CD1c-positive myeloid dendritic cell (primary cell): ENCODE results near the gene MTA2.
A peak's percentile ranks its signal among the peaks of the same experiment; 100 is the strongest.
"Not testable (repeated sequence)": the region's sequence is repeated elsewhere in the genome, so short reads cannot be mapped to it uniquely, and the experiment has no call there.

ENCODE experiments used
- DNase-seq: peaks from one replicate; pipeline ENCODE4 v3.0.0-alpha.2; 2016; ENCODE audit errors: extremely low spot score

MTA2 gene

DNA sequence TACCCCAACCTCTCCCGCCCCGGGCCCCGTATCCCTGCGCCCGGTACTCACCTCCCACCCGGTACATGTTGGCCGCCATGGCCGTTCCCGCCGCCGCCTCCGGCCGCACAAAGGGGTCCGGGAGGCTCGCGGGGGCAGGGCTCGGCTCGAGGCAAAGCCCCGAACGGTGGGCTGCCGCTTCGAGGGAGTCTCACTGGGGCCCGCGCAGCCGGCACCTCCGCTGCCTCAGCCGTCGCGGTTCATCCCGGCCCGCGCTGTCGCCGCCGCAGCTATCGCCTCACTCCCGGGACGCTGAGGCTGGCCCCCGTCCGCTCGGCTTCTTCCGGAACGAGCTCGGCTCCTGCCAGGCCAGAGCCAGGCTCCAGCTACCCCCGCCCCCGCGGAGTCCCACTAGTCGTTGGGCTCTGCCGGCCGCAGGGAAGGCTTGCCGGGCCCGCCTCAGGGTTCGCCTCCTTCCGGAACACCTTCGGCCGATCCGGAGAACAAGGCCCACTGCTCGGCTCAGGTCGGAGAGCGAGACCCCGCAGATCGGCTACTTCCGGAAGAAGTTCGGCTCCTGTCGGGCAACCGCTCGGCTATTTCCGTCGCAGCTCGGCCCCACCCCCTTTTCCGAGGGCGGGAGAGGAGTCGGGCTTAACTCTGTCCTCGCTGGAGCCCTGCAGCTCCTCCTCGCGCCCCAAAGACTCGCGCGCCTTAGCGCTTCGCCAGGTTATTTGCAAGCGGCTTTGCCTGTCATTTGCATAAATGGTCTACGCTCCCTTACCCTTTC lies at the start of gene MTA2:
TSS of gene MTA2 (minus strand) at position 494 of the 769 bp plus-strand sequence. CDS start at position 79, 415 bp downstream.
- peak; percentile 99 for DNase-seq

DNA sequence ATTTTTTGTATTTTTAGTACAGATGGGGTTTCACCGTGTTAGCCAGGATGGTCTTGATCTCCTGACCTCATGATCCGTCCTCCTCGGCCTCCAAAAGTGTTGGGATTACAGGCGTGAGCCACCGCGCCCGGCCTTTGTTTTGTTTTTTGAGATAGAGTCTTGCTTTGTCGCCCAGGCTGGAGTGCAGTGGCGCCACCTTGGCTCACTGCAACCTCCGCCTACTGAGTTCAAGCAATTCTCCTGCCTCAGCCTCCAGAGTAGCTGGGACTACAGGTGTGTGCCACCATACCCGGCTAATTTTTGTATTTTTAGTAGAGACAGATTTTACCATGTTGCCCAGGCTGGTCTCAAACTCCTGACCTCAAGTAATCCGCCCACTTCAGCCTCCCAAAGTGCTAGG lies 48.6 kb upstream of the MTA2 start:
- DNase-seq: not testable (repeated sequence)

DNA sequence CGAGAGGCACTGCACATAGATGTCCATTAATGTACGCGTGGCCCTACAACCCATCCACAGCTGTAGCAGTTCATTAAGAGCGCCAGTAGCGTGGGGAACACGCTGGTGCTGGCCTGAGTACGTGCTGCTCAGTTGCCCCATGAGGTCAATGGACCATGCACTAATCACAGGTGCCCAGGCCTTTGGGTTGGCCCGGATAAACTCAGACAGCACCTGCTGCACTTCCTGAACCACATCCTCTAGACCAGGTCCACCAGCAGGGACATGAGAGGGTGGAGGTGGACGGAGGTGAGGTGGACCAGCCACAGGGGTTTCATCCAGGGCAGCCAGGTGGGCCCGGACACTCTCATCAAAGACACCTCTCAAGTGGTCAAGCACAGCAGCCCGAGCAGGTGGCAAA lies 47.8 kb upstream of the MTA2 start:
- no peak for DNase-seq

DNA sequence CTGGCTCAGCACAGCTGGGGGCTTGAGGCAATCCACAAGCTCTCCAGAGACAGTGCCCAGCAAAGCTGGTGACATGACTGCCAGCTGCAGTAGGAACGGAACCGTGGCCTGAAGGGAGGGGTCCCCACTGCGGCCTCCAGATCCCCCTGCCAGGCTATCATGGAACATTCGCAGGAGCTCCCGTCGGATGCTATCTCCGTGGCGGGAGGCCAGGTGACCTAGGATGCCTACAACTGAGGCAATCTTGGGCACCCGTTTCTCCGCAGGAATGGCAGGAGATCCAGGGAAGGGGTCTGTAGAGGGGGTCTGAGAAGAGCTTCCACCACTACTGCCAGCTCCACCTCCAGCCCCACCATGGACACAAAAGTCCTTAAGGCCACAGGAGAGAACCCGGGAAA lies 47.3 kb upstream of the MTA2 start:
- no peak for DNase-seq

DNA sequence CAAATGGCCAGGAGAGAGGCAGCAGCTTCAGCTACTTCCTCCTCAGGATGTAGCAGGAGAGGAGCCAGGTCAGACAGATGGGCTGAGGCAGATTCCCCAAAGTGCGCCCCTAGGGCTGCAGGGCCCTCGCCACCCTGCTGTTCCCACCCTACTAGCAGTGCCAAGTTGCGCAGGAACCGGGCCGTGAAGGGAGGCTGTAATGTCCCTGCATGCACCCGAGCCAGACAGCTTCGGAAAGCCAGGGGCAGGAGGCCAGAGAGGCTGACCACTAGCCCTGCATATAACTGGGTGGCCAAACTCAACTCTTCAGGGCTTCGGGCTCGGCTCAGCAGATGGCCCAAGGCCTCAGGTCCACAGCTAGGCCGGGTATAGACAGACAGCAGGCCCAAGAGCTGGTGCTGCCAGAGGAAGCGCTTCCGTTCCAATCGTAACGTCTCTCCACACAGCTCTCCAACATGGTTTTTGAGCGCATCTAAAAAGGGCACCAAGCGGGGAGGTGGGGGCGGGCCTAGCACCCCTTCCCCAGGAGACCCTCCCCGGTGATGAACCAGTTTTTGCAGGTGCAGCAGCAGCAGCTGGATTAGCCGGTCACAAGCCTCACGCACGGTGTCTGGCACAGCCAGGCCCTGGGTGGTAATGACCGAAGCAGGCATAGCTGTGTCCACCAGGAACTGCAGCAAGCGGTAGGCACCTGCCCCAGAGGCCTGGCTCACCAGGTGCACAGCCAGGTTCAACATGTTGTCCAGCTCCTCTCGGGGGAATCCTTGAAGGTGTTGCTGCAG lies 46.7 kb upstream of the MTA2 start:
- no peak for DNase-seq

DNA sequence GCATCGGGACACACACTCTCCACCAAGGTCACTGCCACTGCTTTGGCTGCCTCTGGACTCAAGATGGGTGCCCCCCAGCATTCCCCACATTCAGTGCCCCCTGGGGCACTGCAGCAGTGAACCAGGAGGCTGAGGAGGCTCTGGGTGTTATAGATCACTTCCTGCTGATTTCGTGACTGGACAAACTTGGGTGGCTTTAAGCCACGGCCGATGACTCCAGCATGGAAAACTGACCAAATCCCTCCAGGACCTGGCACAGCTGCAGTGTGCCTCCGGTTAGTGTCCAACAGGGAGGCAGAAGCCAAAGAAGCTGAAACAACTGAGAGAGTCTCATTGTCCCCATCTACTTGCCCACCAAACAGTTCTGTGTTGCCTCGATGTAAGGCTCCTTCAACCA lies 45.9 kb upstream of the MTA2 start:
- DNase-seq: no peak

DNA sequence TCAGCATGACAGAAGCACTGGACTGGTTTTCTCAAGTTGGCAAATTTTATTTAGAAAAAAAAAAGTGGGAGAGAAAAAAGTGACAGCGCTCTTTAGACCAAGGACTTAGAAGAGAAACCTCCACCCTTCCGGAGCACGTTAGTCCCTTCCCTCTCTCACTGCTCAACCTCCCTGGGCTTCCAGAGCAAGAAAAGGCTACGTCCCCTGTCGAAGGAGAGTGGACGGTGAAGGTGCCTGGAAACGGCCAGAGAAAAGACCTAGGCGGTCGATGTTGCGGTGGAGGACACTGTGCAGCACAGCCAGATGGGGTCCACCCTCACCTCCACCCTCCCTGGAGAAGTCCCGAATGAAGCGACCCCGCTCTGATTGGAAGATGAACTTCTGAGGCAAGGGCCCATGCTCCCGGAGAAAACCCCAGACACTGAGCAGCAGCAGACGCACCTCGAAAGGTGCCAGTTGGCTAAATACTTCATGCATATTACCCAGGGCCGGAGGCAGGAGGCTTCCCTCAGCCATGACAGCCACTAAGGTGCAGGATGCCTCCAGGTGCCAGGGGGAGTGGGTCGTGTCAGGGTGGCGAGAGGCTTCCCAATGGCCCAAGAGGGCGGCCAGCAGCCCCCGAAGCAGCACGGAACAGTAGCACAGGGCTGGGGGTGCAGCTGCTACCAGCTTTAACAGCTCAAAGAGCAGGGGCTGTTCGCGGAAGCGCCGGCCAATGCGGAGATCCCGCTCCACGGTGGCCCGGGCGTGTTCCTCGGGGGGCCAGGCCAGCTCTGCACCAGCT lies 45.4 kb upstream of the MTA2 start:
- DNase-seq: no peak

DNA sequence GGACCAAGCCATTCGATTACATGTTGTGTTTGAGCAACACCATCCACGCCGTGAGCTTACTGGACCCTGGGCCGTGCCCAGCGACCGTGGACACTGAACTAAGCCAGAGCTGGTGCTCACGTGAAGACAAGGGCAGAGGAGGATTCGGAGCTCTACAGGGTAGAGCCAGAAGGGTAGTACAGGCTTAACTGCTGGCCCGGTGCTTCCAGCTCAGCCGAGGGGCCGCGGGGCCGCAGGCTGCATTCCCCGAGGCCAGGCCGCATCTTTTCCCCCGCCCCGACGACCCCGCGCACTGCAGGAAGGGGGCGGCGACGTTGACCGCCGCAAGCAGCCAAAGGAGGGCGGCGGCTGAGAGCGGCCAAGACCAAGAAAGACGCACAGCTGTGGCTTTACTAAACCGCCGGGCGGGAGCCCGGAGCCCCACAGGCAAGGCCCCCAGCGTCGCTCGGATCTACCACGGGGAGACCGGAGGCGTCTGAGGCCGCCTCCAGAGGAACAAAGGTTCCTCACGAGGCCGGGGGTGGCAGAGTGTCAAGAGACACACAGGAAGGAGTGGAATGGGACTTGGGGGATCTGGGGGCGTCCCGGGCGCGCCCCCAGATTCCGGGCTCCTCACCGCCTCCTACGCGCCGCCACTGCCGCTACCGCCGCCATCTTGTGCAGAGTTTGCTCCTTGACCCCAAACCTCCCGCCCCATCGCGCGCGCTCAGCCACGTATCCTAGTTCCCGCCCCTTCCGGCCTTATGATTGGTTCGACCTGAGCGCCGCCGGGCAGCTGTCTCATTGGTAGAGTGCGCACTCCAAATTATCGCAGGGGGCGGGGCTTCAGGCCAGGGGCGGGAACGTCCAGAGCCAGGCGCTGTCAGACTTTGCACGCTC lies 44.5 kb upstream of the MTA2 start, which contains the start of gene GANAB:
TSS of gene GANAB (minus strand) at position 668 of the 879 bp plus-strand sequence. CDS start at position 654, 14 bp downstream.
- peak; percentile 99 for DNase-seq

DNA sequence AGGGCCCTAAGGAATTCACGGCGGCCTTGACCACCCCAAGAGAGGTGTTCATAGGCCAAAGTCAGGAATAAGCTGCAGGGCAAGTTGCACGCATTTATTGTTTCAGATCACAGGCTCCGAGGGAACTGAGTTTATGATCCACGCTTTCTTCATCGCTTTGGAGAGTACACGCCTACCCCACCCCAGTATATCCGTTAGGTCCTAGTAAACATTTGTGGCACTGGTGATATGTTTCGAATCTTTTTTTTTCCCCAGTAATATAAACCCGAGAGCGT lies 43.9 kb upstream of the MTA2 start:
- DNase-seq: peak; percentile 3

DNA sequence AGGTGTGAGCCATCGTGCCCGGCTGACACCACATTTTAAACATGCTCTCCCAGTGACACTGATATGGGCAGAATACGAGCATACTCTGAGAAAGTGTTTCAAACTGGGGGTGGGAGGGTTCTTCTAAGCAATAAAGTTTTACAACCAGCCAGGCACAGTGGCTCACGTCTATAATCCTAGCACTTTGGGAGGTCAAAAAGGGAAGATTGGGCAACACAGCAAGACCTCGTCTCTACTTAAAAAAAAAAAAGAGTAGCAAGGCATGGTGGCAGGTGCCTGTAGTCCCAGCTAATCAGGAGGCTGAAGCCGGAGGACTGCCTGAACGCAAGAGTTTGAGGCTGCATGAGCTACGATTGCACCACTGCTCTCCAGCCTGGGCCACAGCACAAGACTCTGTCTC lies 42.6 kb upstream of the MTA2 start:
- no peak for DNase-seq

DNA sequence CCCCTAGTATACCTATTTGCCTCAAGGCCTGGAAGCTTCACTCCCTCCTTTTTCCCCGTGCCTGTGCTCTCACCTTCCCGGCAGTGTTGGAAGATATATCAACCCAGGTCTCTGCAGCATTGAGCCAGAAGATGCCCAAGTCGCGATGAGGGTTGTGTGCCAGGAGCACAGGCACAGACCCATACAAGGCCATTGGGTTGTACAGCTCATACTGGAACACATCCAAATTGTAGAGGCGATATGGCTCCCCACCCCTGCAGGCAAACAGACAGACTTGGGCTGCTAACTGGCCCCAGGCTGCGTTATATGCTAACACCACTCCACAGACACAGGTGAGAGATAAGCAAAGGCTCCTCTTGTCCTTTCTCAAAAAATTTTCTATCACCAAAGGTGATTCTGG lies 30.8 kb upstream of the MTA2 start:
- DNase-seq: no peak

DNA sequence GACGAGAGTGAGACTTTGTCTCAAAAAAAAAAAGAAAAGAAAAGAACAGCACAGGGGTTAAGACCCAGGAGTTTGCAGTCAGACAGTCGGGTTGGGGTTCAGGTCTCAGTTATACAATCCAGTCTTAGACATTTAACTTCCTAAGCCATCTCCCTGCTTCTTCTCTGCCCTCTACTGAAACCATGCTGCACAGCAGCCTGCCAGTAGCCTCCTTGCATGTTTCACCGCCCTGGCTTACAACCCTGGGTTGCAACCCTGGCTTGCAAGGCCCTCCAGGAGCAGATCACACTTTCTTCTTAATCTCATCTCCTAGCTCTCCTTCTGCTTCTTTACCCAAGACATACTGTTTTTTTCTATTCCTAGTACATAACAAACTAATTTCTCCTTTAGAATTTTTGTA lies 26.0 kb upstream of the MTA2 start:
- DNase-seq: no peak

DNA sequence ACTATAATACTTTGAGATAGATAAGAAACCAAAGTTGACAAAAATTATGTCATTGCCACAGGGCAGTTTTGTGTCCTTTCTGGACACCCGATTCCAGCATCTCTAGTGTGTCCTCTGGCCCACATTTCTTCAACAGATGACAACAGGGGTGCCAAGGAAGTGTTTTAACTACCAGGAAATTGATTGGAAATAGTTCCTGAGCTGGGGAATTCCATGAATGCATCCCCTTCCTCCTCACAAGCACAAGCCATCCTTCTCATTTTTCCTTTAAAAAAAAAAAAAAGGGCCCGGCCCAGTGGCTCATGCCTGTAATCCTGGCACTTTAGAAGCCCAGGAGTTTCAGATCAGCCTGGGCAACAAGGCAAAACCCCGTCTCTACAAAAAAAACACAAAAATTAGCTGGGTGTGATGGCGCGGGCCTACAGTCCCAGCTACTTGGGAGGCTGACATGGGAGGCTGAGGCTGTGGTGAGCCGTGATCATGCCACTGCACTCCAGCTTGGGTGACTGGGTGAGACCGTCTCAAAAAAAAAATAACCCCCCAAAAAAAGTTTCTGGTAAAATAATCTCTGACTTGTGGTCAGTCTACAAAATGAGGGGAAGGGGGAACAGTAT lies 20.9 kb upstream of the MTA2 start:
- no peak for DNase-seq

DNA sequence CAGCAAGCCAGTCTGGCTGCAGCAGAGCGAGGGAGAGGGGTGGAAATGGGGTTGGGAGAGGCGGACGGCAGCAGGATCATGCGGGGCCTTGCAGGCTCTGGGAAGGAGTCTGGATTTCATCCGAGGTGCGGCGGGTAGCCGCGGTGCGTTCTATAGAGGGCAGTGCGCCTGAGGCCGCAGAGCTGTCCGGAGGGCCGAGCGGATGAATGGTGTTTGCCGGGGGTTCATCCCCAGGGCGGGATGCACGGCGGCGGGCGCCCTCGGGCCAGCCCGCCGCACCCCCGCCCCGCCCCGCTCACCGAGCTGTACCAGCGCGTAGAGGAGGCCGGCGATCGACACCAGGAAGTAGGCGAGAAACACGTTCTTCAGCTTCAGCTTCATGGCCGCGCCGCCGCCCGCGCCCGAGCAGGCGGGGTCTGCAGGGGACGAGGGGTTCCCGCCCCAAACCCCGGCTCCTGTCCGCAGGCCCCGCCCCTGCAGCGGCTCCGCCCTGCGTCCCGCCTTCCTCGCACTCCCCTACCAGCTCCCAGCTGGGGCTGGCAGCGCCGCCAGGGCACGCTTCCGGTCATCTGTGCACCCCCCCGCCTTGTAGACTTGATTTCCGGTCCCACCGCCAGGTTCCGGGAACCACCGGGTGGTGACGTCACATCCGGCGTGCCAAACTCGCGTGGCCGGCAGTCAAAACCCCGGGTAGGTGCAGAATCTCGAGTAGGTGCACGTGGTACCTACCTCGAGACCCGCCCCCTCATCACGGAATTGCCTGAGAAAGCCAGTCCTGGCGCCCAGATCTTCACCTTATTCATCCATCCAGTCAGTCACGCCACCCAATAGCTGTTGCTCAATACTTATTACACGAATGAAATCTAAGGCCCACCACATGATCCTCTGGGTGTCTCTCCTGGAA lies 20.2 kb upstream of the MTA2 start, which contains the start of gene B3GAT3:
TSS of gene B3GAT3 (minus strand) at position 420 of the 904 bp plus-strand sequence. CDS start at position 381, 39 bp downstream.
- peak; percentile 98 for DNase-seq

DNA sequence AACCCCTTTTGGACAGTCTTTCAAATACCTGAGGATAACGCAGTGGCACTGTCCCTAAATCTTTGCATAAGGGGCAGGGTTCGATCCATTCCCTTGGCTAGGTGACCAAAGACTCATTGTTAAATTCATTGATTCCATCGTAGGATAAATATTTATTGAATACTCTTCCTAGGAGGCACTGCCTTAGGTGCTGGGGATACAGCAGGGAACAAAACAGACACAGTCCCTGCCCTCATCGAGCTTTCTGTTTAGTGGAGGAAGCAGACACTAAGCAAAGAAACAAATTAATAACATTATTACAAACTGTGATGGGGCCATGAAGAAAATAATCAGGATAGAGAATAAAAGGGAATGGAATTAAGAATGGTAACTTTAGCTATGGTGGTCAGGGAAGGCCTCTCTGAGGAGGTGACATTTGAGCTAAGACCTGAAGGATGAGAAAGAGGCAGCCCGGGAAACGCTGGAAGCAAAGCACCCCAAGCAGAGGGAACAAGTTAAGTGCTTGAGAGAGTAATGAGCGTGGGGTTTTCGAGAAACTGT lies 19.4 kb upstream of the MTA2 start:
- no peak for DNase-seq

DNA sequence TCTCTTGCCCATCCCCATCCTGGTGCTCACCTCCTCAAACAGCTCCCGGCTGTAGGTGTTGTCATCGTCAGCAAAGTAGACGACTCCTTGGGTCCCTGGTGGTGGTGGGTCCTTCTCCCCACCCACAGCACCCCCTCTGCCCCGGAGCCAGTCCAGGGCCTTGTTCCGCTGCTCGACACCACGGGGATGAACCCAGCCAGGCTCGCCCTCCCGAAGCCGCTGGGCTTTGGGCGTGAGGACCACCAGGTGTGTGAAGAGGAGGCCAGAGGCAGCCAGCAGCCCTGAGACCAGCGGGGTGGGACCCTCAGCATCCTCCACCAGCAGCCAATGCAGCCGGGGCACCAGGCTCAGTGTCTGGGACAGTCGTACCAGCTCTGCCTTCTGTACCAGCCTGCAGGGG lies 15.3 kb upstream of the MTA2 start:
- DNase-seq: not testable (repeated sequence)

DNA sequence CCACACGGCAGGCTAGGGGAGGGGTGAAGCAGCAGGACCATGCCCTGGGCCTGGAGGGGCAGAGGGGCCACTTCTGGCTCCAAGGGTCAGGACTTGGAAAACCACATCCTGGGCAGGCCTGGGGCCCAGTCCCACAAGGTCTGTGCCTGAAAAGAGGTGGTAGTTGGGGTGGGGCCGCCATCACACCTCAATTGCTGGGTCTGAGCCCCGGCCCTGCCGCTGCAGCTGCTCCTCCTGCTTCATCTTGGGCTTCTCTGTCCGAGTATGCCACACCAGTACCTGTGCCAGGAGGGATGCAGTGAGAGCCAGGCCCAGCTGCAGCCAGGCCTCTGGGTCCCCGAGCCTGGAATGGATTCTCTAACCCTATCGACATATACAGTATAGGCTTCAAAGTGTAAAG lies 13.9 kb upstream of the MTA2 start:
- no peak for DNase-seq

DNA sequence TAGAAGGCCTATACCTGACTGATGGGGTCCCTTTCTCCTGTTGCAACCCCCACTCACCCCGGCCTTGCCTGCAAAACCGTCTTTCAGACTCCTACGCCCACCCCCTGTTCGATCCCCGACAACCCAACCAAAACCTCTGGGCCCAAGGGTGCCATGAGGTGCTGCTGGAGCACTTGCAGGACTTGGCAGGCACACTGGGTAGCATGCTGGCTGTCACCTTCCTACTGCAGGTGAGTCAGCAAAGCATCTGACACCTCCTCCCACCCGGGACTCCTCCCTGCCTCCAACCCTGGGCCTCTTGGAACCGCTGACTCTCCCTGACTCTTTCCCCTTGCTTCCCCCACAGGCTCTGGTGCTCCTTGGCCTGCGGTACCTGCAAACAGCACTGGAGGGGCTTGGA lies 12.6 kb upstream of the MTA2 start:
- DNase-seq: no peak

DNA sequence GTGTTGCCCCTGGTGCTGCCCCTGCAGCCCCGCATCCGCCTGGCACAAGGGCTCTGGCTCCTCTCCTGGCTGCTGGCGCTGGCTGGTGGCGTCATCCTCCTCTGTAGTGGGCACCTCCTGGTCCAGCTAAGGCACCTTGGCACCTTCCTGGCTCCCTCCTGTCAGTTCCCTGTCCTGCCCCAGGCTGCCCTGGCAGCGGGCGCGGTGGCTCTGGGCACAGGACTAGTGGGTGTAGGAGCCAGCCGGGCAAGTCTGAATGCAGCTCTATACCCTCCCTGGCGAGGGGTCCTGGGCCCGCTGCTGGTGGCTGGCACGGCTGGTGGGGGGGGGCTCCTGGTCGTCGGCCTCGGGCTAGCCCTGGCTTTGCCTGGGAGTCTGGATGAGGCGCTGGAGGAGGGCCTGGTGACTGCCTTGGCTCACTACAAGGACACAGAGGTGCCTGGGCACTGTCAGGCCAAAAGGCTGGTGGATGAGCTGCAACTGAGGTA lies 11.7 kb upstream of the MTA2 start:
- DNase-seq: no peak
